ENCODE results near the gene MYH2.
"Not testable (repeated sequence)": the region's sequence is repeated elsewhere in the genome, so short reads cannot be mapped to it uniquely, and the experiment has no call there.

MYH2 gene

DNA sequence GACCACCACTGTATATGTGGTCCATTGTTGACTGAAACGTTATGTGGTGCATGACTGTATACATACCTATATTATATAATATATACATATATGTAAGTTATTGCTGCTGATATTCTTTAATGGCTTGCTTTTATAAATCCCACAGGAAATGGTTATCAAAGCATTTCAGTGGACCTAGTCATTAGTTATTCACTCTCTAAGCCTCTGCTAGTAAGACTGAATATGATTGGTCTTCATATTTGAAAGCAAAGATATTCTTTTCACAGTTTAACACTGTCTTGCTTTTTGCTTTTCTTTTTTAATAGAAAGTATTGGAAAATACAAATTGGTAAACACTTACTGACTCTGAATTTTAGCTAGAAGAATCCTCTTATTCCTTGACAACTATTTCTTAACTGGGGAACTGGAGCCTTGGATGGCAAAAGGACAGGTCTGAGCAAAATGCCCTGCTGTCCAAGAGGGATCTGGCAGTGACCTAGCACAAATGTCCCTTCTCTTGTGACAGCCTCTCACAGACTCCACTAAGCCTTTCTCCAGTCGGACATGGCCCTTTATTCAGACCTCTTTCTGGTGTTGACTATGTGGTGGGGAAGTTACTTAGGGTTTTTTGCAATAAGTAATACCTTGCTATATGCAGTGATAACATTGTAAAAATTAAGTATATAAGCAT is 14.7 kb upstream of the MYH2 start:
- TF ChIP-seq, protein P1, sequence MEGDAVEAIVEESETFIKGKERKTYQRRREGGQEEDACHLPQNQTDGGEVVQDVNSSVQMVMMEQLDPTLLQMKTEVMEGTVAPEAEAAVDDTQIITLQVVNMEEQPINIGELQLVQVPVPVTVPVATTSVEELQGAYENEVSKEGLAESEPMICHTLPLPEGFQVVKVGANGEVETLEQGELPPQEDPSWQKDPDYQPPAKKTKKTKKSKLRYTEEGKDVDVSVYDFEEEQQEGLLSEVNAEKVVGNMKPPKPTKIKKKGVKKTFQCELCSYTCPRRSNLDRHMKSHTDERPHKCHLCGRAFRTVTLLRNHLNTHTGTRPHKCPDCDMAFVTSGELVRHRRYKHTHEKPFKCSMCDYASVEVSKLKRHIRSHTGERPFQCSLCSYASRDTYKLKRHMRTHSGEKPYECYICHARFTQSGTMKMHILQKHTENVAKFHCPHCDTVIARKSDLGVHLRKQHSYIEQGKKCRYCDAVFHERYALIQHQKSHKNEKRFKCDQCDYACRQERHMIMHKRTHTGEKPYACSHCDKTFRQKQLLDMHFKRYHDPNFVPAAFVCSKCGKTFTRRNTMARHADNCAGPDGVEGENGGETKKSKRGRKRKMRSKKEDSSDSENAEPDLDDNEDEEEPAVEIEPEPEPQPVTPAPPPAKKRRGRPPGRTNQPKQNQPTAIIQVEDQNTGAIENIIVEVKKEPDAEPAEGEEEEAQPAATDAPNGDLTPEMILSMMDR (conservative IDR thresholded peaks at IDR 0.05): no peak
- no peak overlapping the region for H3K27ac ChIP-seq

GRCh38 chr17:10558049-10558448 is 8.6 kb upstream of the MYH2 start:
- TF ChIP-seq, protein P1 (conservative IDR thresholded peaks at IDR 0.05): no peak
- no peak overlapping the region for H3K27ac ChIP-seq

DNA sequence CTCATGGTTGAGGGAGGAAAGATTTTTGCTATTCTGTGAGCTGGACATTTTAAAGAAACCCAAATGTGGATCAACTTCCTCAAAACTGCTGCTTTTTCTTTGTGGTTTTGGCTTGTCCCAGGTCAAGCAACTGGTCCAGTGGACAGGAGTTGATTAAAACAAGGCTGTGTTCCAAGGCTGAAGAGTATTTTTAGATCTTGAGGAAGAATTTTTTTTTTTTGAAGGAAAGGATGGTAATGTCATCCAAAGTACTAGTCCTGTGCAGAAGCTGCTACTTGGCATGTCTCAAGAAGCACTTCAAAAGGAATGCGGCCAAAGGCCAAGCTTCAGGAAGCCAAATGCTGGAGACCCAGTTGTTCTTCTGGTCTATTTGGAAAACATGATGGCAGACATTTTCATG is 8.0 kb upstream of the MYH2 start:
- no peak overlapping the region for H3K27ac ChIP-seq

GRCh38 chr17:10556301-10557005 is 7.0 kb upstream of the MYH2 start:
- TF ChIP-seq, protein P1 (conservative IDR thresholded peaks at IDR 0.05): no peak
- H3K27ac ChIP-seq: no peak overlapping the region

More for the DNA sequence above, 8.0 kb upstream of the MYH2 start:
- TF ChIP-seq, protein P1 (conservative IDR thresholded peaks at IDR 0.05): no peak

DNA sequence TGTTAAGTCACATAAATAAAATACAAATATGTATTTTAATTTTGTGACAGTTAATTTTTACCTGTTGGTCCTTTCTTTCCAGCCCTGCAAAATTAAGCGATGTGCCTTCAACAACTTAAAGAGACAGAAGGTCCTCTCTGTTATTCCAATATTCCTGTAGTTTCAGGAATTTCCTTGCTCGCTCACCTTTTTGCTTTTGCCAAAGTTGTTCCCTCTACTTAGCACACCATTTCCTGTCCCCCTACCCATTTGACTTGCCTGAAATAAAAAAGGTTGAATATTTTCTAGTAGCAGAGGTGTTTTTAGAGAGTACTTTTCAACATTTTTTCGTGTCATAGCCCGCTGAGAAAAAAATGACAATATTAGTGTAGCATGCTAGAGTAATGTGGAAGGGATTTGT is 556 bp upstream of the MYH2 start:
- H3K27ac ChIP-seq: no peak overlapping the region

GRCh38 chr17:10547351-10547750 is 2.1 kb downstream of the MYH2 start:
- H3K27ac ChIP-seq: no peak overlapping the region
- TF ChIP-seq, protein P1 (conservative IDR thresholded peaks at IDR 0.05): no peak

More for the DNA sequence above, 556 bp upstream of the MYH2 start:
- TF ChIP-seq, protein P1 (conservative IDR thresholded peaks at IDR 0.05): no peak

DNA sequence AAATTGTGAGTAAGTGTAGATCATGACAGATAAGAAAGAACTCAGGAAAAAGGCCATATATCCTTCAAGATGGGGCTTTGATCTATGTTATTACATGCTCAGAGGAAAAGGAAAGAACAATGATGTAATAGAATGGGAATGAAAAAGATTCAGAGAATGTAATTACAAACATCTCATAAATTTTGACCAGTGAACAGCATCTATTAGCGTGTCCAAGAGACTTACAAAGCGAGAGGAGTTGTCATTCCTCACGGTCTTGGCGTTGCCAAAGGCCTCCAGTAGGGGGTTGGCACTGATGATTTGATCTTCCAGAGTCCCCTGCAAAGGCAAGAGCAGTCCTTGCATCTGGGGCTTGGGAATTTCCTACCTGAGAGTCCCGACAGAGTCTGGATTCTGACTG is 6.0 kb downstream of the MYH2 start:
- H3K27ac ChIP-seq: not testable (repeated sequence)

DNA sequence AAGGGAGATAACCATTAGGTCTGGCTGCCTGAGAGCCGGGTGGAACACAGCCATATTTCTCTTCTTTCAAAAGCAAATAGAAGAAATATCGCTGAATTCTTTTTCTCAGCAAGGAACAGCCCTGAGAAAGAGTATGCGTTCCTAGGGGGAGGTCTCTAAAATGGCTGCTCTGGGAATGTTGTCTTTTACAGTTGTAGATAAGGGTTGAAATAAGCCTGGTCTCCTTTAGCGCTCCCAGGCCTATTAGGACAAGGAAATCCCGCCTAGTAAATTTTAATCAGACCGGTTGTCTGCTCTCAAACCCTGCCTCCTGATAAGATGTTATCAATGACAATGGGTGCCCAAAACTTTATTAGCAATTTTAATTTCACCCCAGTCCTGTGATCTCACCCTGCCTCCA is 8.3 kb downstream of the MYH2 start:
- H3K27ac ChIP-seq: not testable (repeated sequence)
